IPS DF 4.7 (cell line): ENCODE results near the gene OSBP2.
"Not testable (repeated sequence)": the region's sequence is repeated elsewhere in the genome, so short reads cannot be mapped to it uniquely, and the experiment has no call there.

Experiments used
- DNase-seq: peaks from one replicate; pipeline ENCODE4 v3.0.0-alpha.2; 2013; ENCODE audit warnings: low spot score; ENCODE audit errors: extremely low read depth

OSBP2 gene

DNA sequence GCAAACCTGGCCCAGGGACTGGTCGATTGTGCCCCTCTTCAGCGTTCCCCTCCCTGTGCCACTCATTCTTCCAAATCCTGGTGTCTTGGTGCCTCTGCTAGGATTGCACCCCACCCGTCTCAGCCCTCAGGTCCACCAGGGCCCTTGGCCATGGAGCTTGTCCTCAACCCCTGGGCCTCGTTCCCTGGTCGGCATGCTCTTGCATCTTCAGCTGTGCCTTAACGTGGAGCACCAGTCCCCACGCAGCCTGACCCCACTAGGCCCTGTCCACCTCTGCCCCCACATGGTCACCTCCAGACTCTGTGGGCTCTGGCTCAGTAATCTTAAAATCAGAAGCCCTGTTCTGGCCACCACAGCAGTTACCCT, 61.1 kb downstream of the OSBP2 start:
- no peak for DNase-seq

DNA sequence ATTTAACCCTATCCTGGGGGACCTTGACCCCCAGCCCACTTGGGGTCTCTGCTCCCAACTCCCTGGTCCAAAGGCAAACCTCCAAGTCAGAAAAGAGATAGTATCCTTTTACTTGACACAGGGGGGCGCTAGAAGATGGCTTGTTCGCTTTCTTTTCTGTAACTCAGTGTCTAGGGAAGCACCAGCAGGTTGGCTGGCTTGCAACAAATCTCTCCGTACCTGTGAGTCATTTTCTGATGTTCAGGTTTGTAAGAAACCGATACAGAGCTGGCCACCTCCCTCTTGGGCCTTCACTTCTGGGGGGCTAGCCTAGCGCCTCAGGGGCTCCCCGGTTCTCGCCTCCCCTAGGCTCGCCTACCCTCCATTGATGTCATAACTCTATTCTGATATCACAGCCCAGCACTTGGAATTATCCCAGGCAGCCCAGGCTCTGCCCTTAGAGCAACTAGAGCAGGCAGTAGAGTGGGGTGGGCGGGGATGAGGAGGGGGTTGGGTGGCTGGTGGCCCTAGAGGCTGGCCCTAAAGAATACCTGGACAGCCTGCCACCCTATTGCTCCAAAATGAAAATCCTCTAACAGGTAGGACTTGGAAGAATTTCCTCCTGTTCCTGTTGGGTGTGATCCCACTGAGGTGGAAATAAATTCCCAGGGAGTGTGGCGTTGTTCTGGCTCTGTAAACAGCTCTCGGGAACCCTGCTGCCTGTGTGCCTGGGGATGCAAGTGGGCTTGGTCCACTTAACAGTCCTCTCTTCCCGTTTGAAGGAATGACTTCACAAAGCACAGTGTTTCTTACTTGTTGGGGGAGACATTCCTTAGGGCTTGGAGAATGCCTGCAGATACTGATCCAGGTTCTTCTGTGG, 69.4 kb downstream of the OSBP2 start:
- peak; percentile 71 for DNase-seq

DNA sequence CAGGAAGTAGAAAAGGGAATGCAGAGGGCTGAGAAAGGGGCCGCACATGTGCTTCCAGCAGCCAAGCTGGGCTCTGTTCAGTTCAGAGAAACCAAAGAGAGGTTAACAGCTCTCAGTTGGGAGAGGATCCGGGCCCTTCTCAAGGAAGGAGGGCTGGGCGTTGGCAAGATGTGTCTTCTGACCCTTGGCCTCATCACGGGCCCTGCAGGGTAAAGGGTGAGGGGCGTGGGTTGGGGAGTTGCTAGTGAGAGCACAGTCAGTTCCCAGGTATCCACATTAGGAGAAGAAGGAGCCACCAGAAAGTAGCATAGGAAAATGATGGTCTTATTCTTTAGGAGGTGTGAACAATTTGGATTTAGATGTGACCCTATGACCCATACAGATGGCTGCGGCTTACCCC, 73.0 kb downstream of the OSBP2 start:
- DNase-seq = no peak

DNA sequence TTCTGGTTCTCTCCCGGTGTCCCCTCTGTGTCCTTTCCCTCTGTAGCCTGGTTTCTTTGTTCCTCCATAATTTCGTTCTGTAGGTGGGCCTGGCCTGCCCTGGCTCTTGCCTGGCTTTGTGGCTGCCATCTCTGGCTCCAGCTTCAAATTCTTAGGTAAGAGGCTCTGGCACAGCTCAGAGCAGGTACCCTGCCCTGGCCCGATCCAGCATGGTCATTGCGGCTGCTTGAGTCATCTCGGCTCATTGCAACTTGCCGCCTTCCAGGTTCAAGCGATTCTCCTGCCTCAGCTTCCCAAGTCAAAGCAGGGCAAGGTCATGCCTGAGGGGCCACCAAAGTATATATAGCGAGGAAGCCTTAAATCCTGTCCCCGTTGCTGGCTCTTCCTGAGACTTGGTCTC, 76.0 kb downstream of the OSBP2 start:
- no peak for DNase-seq

DNA sequence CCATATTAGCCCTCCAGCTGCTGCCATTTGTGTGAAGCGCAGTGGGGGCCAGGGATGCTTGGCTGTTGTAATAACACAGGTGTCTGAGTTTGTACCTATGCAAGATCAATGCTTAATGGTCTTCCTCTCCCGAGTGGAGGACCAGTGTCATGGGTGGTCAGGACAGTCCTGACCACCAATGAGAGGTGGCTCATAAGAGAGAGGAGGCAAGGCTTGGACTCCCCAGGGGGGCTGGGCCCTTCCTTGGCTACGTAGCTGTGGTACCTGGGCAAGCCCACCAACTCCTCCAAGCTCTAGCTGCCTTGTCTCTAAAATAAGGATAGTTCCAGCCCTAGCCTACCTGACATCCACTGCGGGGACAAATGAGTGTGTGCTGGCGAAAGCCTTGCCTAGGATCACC, 79.2 kb downstream of the OSBP2 start:
- DNase-seq = no peak

DNA sequence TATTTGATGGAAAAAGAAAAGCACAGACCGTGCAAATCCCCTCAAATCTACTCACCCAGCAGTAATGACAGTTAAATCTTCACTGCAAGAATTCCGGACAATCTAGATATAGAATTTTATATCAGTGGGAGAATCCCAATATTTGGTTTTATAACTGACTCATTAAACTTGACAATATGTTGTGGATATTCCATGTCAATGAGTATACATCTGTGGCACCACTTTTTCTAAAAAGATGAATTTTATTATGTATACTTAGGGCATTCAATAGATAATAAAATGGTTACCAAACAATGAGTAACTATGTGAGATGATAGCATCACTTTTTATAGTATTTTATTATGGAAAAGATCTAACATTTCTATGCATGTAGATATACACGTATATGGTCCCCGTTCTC, 79.9 kb downstream of the OSBP2 start:
- DNase-seq = no peak

DNA sequence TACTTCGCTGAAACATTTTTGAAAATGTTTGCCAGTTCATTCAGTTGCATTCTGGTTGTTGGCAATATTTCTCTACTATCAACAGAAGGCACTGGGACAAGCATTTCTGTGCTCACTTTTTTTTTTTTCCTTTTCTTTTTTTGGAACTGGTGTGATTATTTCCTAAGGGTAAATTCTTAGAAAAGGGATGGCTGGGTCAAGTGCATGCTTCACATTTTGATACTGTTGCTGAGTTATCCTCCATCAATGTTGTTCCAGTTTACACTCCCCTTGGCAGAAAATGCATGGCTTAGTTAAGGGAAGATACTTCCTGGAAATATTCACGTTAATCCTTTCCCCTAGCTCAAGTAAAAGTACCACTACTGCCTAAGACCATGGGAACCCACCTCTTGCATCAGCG, 81.8 kb downstream of the OSBP2 start:
- no peak for DNase-seq

DNA sequence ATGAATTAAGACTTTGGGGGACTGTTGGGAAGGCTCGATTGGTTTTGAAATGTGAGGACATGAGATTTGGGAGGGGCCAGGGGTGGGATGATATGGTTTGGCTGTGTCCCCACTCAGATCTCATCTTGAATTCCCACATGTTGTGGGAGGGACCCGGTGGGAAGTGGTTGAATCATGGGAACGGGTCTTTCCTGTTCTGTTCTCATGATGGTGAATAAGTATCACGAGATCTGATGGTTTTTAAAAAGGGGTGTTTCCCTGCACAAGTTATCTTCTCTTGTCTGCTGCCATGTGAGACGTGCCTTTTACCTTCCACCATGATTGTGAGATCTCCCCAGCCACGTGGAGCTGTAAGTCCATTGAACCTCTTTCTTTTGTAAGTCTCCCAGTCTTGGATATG, 82.5 kb downstream of the OSBP2 start:
- DNase-seq = not testable (repeated sequence)

DNA sequence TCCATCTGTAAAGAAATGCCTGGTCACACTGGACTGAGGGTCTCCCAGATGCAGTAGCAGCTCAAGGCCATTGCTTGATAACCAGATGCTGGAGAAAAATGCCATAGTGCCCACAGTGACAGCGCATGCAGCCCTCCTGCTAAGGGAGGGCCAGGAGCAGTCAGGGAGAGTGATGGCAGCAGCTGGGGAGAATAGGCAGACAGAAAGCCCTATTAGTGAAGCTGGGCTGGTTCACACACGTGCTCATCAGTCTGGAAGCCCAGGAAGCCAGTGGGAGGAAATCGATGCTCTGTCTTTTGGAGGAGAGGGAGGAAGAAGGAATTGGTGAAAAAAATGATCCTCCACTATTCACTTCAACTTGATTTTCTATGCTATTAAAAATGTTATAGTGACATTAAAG, 82.9 kb downstream of the OSBP2 start:
- DNase-seq = no peak

DNA sequence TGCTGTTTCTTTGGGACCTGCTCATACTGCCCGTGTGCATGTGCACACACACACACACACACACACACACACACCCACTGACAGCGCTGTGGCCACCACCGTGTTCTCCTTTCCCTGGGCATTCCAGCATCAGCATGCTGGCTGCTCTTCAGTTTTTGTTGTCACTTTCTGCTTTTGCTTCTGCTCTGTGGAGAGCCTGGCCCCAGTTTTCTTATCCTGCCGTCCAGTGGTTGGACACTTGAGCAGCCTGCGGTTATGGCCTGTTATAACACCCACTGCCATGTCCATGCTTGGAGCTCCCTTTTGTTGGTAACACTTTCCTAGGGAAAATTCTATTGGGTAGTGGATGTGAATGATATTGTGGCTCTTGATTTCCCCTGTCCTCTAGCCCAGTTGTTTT, 83.6 kb downstream of the OSBP2 start:
- DNase-seq = no peak

DNA sequence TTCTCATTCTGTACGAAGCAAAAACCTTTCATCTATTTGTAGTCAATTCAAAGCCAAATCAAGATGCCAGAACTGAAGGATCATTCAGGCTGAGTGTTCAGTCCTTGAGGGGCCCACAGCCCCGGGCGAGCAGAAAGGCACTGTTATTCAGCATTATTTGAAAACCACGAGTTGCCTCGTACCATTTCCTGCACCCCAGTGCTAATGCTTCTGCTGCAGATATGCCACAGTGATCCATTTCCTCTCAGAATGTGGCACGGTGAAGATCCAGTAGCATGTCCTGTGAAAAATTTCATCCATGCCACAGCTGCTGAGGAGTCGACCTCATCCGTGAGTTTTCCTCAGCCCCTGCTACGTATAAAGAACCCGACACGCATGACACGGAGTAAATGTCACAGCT, 85.4 kb downstream of the OSBP2 start:
- DNase-seq = no peak

DNA sequence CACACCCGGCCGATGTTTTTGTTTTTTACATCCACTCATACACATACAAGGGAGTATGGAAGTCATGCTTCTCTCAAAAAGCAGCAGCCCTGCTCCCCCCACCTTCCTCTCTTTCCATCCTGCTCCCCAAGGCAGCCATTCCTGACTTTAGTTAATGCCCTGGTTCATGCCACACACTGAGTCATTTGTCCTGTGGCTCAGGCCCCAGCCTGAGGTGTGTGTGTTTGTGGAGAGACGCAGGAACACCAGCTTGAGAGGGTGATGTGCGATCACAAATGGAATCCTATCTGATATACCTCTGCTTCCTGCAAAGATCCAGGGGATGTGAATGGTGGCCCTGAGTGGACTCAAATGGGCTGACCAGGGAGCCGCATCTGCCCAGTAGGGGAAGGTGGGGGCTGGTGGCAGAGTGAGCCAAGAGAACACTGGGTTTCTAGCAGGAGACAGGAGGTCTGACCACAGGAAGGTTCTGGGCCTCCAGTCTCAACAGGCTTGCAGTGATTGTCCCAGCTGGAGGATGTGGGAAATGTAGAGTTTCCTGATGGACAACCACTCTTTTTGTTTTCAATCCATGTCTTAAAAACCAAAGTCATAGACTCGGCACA, 86.7 kb downstream of the OSBP2 start:
- DNase-seq = no peak

DNA sequence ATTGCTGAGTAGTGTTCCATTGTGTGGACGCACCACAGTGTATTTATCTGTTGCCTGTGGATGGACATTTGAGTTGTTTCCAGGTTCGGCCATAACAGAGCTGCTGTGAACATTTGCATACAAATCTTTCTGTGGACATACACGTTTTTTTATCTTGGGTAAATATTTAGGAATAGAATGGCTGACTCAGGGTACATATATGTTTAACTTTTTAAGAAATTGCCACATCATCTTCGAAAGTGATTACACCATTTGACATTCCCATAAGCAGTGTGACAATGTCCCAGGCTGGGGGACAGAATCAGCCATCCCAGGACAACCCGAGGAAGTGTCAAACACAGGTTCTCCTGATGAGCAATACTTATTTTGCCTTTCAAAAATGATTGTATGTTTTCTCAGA, 87.9 kb downstream of the OSBP2 start:
- no peak for DNase-seq

DNA sequence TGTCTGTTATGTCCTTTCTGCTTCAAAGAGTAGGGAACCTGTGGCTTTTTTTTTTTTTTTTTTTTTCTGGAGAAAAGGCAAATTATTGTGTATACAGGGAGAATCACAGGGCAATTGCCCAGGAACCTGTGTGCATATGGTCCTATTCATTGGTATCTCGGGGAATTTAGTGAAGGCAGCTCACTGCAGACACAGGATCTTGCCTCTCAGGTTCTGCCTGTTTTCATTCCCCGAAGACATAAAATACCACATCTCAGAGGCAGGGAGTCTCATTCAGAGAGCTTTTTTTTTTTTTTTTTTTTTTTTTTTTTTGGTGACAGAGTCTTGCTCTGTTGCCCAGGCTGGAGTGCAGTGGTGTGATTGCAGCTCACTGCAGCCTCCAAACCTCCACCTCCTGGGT, 88.3 kb downstream of the OSBP2 start:
- DNase-seq = no peak

DNA sequence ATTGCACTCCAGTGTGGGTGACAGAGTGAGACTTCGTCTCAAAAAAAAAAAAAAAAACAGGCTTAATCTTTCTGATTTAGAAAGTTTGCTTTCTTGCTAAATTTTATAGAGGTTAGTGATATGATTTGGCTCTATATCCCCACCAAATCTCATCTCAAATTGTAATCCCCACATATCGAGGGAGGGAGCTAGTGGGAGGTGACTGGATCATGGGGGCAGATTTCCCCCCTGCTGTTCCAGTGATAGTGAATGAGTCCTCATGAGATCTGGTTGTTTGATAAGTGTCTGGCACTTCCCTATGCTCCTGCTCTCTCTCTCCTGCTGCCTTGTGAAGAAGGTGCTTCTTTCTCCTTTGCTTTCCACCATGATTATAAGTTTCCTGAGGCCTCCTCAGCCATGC, 90.9 kb downstream of the OSBP2 start:
- no peak for DNase-seq

DNA sequence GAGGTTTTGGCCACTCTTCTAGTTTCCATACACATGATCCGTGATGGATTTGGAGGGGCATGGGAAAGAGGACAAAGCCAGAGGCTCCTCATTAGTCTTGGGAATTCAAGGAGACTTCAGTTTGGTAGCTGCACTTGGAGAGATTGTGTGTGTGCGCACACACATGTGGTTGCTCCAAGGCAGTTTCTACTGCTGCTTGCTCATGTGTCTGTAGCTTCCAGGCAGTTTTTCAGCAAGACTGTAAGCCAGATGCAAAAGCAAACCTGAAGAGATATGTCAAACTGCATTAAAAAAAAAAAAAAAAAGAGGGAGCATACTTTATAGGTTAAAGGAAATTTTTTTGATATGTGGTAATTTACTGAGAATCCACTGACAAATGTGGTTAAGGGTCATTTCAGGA, 95.7 kb downstream of the OSBP2 start:
- DNase-seq = no peak

DNA sequence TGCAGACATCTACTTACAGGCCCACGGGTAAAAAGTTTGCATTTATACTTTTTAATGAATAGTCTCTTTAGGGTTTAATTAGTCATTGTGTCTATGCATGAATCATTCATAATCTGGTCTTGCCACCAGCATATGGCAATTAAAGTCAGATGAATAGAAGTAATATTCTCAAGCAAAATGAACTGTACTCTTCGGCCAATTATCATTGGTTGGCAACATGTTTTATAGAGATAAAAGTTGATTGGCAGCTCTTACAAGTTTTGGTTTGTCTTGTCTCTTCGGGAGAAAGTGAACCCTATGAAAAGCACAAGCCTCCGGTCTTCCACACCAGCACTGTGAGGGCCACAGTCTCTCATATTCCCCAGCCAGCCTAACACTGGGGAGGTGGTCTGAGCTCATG, 97.8 kb downstream of the OSBP2 start:
- DNase-seq = no peak

DNA sequence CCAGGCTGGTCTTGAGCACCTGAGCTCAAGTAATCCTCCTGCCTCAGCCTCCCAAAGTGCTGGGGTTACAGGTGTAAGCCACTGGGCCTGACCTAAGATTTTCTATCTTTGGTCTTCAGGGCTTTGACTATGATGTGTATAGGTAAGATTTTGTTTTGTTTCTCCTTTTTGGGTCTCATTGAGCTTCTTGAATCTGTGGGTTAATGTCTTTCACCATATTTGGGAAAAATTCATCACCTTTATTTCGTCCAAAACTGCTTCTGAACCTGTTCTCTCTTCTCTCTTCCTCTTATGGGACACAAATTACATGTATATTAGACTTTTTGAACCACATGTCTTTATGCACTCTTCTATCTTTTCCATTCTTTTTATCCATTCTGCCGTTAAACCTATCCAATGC, 100.4 kb downstream of the OSBP2 start:
- no peak for DNase-seq

DNA sequence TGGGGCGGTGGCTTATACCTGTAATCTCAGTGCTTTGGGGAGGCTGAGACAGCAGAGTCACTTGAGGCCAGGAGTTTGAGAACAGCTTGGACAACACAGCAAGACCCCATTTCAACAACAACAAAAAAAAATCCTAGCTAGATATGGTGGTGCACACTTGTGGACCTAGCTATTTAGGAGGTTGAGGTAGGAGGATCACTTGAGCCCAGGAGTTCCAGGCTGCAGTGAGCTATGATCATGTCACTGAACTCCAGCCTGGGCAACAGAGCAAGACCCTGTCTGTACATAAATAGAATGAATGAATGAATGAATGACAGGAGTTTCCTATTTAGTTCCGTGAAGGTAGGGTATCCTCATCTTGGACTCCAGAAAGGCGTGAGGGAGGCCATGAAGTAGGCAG, 107.0 kb downstream of the OSBP2 start:
- no peak for DNase-seq

DNA sequence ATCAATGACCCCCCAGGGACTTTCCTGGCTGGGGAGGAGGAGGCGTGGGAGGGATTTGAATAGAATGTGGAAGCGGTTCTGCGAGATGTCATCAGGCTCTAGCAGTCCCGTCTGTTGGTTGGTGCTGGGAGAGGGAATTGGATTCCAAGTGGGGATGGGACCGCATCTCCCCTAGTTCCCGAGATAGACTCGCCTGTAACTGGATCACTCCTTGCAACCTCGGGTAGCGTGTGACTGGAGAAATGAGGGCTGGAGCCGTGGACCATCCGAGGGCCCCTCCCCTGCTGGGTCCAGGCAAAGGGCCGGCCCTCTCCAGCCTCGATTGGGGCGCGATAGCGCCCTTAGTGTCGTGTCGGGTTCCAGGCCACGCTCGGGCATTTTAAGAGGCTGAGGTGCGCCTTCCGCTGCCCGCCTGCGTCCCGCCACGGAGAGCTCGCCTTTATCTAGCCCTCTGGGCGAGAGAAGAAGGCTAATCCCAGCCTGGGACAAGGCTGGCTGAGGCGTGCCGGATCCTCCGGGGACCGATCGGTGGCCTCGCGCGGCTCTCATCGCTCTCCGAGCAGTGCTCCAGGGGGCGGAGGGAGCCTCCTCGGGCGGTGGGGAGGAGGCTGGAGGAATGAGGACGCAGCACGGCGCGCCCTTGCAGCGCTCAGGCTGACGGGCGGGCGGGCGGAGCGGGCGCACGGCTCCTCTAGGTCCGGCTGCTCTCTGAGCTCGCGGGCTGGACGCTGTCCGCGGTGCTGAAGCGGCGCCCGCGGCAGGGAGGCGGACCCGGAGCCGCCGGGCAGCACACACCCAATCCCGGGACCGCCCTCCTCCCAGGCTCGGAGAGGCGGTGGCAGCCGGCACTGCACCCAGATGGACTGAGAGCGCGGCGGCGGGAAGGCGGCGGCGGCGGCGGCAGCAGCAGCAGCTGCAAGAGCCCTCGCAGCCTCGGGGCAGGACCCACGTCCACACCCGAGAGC, 107.8 kb downstream of the OSBP2 start:
- peak; percentile 25 for DNase-seq

DNA sequence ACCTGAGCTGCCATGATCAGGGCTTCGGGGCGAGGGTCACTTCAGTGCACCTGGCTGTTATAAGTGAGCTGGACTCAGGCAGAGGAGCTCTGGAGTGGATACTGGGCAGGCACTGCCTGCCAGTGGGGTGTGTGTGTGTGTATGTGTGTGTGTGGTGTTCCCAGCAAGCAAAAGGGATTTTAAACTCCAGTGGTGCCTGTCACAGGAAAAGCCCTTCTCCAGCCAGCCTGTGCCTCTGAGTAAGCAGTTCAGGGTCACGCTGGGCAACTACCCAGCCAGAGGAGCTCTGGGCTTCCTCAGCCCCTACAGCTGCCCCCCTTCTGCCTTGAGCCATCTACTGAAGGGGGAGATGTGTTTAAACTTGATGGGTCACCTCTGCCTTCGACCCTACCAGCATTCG, 109.0 kb downstream of the OSBP2 start:
- no peak for DNase-seq

DNA sequence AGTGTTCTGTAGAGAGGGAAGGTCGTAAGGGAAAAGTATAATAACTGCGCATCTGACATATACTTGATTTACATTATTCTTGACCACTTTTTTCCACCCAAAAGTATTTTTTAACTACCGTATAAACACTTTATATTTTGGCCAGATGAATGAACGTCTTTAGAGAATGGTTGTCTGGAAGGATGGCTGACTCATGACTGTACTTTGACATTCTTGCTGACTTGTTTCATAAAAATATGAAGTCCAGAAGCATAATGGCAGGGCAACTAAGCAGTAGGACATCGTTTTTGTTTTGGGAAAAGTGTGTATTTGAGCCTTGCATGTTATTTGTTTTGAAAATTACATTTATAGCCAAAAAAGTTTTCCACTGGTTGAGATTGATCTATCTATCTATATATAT, 110.0 kb downstream of the OSBP2 start:
- no peak for DNase-seq
